Renal pelvis (tissue), 4 donors: ENCODE measurements around the gene ZNF574. TPM values are rescaled to one million over a fixed set of nuclear protein-coding genes. Genes with fewer than 3 reads are reported as not detected.

Source experiments
- DNase-seq: peaks from one replicate; pipeline ENCODE4 v3.0.0-alpha.2; 2013
- polyA plus RNA-seq, 3 donors: library from polyadenylated mRNA; unstranded; fragments of 120-200 nt; gene quantifications; one replicate each; pipeline ENCODE4 v1.2.1, GENCODE V29; 2013; ENCODE audit not compliant: insufficient read length in 3 of 3

ZNF574 gene
- polyA plus RNA-seq, 3 donors, result 16.2 to 21.0 (median 20.6) TPM

- no peak for DNase-seq
Measured at GRCh38 chr19:42076380-42076944, 496 bp downstream of the ZNF574 start.

- no peak for DNase-seq
Measured at GRCh38 chr19:42078058-42078457, 2.1 kb downstream of the ZNF574 start.

GRCh38 chr19:42078538-42079275 lies 2.7 kb downstream of the ZNF574 start:
- no peak for DNase-seq

DNA sequence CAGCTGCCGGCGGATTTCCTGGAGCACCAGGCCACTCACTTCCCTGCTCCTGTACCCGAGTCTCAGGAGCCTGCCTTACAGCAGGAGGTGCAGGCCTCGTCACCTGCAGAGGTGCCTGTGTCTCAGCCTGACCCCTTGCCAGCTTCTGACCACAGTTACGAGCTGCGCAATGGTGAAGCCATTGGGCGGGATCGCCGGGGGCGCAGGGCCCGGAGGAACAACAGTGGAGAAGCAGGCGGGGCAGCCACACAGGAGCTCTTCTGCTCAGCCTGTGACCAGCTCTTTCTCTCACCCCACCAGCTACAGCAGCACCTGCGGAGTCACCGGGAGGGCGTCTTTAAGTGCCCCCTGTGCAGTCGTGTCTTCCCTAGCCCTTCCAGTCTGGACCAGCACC lies 3.3 kb downstream of the ZNF574 start:
- no peak for DNase-seq

- no peak for DNase-seq
Measured at GRCh38 chr19:42079886-42080763, 4.2 kb downstream of the ZNF574 start.

DNA sequence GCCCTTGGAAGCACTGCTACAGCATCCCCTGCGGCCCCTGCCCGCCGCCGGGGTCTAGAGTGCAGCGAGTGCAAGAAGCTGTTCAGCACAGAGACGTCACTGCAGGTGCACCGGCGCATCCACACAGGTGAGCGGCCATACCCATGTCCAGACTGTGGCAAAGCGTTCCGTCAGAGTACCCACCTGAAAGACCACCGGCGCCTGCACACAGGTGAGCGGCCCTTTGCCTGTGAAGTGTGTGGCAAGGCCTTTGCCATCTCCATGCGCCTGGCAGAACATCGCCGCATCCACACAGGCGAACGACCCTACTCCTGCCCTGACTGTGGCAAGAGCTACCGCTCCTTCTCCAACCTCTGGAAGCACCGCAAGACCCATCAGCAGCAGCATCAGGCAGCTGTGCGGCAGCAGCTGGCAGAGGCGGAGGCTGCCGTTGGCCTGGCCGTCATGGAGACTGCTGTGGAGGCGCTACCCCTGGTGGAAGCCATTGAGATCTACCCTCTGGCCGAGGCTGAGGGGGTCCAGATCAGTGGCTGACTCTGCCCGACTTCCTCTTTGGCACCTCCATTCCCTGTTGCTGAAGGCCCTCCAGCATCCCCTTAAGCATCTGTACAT lies 4.9 kb downstream of the ZNF574 start:
- DNase-seq, result no peak

DNA sequence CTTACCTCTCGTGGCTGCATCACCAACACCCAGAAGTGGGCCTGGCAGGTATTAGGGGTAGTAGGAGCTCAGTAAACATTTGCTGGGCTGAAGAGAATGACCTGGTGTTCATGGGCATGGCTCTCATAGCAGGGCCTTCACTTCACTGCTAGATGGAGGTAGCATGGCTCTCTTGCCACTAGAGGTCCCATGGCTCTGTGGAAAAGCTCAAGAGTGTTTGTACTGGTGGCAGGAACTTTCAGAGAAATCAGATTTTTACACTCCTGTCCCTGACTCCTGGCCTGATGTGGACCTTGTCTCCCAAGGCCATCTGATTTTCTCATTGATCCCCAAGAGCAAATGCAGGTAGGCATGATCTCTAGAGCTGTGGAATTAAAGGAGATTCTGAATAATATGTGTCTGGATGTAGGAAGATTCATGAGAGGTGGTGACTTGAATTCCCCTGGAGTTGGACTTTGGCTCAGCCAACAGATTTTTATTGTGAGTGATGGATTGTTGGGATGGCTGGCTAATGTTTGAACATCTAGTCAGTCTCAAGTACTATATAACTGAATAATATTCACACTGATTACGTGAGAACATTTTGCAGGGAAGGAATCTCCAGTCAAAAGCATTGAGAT lies 5.7 kb downstream of the ZNF574 start:
- DNase-seq, result no peak

GRCh38 chr19:42083537-42083936 lies 7.6 kb downstream of the ZNF574 start:
- DNase-seq, result no peak

DNA sequence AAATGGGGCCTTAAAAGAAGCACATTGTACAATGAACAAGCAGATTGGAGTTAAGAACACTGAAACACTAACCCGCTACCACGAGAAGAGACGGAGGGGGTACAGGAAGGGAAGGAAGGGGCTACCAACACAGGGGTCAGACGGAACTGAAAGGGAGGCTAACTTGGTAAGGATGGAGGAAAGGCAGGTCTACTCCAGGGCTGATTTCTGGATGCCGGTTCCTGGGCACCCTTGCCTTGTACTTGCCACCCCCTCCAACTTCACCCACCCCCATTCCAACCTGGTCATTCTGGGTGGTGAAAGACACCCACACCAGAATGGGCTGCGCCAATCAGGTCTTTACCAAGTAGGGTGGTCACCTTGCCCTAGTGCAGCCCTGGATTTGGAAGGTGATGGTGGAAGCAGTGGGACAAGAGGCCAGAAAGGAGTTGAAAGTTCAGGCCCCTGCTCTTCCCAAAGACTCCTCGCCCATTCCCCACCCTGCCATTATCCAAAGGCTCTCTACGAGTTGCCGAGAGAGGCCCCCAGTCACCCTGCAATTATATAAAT lies 10.3 kb downstream of the ZNF574 start:
- no peak for DNase-seq

- no peak for DNase-seq
Measured at GRCh38 chr19:42086770-42087550, 11.0 kb downstream of the ZNF574 start.

DNA sequence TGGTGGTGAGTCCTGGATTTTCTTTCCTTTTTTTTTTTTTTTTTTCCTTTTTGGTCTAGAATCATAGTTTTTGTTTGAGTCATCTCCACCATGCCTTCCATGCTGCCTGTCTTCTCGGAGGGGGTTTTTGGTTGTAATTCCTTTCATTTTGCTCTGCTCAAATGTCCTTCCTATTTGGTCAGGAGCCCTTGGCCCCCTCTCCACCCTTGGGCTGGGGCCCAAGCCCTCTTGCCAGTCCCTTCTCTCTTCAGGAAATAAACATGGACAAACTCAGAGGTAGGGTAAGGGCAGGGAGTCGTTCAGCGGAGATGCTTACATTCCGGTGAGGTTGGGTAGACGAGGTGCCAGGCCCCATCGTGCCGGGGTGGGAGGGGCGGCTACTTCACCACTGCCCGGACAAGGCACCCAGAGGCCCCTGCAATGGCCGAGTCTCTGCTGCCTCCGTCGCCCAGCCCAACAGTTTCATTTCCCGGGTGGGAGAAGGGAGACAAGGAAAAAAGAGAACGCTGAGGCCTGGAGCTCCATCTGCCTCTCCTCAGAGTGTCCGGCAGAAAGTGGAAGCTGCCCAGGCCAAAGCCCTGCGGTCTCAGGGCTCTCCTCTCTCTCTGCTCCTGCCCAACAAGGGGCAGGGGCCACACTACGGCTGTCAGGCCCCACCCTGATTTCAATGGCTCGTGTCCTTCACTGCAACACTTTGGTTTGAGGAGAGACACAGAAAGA lies 12.7 kb downstream of the ZNF574 start:
- DNase-seq, result no peak

- DNase-seq, result no peak
Measured at GRCh38 chr19:42089191-42089750, 13.3 kb downstream of the ZNF574 start.

DNA sequence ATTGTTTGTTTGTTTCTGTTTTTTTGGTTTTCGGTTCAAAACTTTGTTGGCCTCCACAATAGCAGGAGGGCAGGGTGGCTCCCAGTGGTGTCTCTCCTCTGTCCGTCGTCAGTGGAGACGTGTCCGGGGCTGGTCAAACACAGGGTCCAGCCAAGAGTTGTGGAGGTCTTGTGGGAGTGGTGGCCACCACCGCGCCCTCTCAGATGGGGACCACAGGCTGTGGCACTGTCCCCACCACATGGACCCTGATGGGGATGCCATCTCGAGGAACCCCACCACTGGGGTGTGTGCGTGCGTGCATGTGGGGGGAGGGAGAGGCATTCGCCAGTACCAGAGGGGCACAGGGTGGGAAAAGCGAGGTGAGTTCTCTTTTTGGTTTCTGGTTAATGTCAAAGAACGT lies 13.8 kb downstream of the ZNF574 start:
- no peak for DNase-seq

DNA sequence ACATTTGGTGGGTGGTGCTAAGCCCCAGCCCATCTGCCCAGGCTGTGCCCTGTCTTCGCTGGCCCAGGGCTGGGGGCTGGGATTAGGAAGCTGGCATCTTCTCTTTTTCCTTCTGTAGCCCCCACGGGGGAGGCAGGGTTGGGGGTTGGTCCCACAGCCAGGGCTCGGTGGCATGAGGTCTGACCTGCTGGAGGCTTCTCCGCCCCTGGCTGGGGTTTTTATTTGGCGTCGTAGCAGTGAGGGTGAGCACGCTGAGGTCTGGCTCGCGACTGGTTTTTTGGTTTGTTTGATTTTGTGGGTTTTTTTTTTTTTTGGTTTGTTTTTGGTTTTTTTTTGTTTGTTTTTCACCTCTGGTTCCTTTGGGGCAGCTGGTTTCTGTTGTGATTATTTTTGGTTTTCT lies 14.7 kb downstream of the ZNF574 start:
- no peak for DNase-seq

DNA sequence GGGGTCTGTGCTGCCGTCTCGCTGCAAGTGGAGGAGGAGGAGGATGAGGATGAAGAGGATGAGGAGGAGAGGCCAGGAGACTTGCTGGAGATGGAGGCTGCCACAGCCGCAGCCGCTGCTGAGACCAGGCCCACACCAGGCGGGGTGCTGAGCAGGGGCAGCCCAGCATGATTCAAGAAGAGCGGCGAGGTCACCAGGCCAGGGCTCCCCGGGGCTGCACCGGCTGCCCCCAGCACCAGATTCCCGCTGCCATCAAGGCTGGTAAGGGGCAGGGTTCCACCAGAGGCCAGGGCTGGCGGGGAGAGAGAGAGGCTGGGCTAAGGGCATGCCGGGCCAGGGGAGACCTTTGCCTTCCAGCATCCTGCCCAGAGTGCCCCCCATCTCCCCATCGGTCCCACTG lies 15.3 kb downstream of the ZNF574 start:
- no peak for DNase-seq

GRCh38 chr19:42091742-42092141 lies 15.8 kb downstream of the ZNF574 start:
- DNase-seq, result no peak

DNA sequence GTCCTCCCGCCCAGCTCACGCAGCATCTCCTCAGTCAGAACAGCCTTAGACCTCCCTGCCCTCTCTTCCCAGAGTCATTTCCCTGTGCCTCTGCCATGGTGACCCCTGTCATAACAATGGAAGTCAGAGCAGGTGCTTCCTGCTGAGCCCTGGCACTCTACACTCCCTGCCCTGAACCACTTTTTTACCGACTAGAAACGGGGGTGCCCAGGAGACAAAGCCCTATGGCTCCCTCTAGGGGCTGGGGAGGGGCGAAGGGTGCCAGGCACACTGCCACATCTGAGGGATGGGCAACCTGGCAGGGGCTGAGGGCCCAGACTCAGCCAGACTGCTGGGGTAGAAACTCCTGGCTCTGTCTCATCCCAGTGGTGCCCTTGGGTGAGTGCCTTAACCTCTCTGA lies 16.4 kb downstream of the ZNF574 start:
- DNase-seq, result no peak

DNA sequence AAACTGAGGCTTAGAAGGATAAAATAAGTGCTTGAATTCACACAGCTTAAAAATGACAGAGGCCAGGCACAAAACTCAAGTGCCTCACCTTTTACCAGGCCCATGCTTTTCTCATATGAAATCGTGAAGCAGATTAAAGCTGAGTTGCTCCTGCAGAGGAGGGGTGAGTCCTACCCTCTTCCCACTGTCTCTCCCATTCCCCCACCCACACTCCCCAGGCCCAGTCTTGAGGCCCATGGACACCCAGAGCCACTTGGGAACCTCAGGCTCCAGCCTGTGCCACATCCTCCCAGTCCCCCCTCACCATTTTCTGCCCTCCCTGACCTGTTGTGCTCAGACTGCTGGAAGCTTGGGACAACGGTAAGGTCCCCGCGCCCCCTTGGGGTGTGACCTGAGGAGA lies 17.5 kb downstream of the ZNF574 start:
- DNase-seq, result no peak

DNA sequence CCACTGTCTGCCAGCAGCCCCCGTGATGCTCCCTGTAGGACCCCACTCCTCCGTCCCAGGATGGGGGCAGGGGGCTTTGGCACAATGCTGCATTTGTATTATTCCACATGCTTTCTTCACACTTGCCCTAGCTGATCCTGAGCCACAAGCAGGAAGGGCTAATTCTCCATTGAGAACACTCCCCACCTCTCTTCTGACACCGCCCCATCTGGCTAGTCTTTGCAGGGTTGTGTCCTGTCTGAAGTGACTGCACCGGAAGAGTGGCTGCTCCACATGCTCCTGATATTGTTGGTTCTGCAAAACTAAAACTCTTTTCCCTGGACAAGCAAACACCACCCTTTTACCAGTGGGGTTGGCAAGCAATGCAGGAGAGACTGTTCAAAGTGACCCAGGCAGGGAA lies 18.0 kb downstream of the ZNF574 start:
- DNase-seq, result no peak
